Retinal pigment epithelial cell (primary cell): ENCODE data around the gene IPO4.

Experiments used
- DNase-seq: peaks from one replicate; pipeline ENCODE4 v3.0.0-alpha.2; 2010; ENCODE audit warnings: low read depth
- H3K4me3 ChIP-seq: 2 replicates; pipeline ENCODE4 v1.5.1; 2011; ENCODE audit warnings: mild to moderate bottlenecking, low read length, control low read depth, moderate library complexity
- CTCF ChIP-seq: conservative IDR thresholded peaks from 2 replicates; pipeline ENCODE4 v1.5.1; 2011; ENCODE audit warnings: low read depth, low read length, control low read depth, inconsistent platforms

The IPO4 gene

GRCh38 chr14:24213866-24214662 is 25.4 kb upstream of the IPO4 start:
- no peak for TF ChIP-seq CTCF
- DNase-seq: no peak
- peak overlapping the region; percentile 83 for H3K4me3 ChIP-seq

- peak within 1 kb of the TSS; percentile 83 for H3K4me3 ChIP-seq
- peak; percentile 94 for DNase-seq
- TF ChIP-seq CTCF: peak; percentile 28
Observed at GRCh38 chr14:24212924-24213865, 24.6 kb upstream of the IPO4 start, which contains the start of gene CHMP4A. Gene CHMP4A, minus strand, starts transcription at chr14:24213488. Its CDS starts 49 bp downstream, at chr14:24213439.

GRCh38 chr14:24211311-24211710 is 22.7 kb upstream of the IPO4 start:
- no peak overlapping the region for H3K4me3 ChIP-seq
- TF ChIP-seq CTCF: no peak
- DNase-seq: no peak

- DNase-seq: no peak
- no peak for TF ChIP-seq CTCF
- no peak overlapping the region for H3K4me3 ChIP-seq
Observed at GRCh38 chr14:24207625-24208024, 19.0 kb upstream of the IPO4 start.

GRCh38 chr14:24207104-24207551 is 18.5 kb upstream of the IPO4 start:
- DNase-seq: no peak
- no peak for TF ChIP-seq CTCF
- no peak overlapping the region for H3K4me3 ChIP-seq

- DNase-seq: no peak
Observed at GRCh38 chr14:24206260-24207103, 17.9 kb upstream of the IPO4 start.

More at GRCh38 chr14:24206260-24207103, 17.9 kb upstream of the IPO4 start:
- TF ChIP-seq CTCF: no peak
- no peak overlapping the region for H3K4me3 ChIP-seq
